Measurements from ENCODE around the gene SEL1L.
"Not testable (repeated sequence)": the region's sequence is repeated elsewhere in the genome, so short reads cannot be mapped to it uniquely, and the experiment has no call there.

SEL1L gene

DNA sequence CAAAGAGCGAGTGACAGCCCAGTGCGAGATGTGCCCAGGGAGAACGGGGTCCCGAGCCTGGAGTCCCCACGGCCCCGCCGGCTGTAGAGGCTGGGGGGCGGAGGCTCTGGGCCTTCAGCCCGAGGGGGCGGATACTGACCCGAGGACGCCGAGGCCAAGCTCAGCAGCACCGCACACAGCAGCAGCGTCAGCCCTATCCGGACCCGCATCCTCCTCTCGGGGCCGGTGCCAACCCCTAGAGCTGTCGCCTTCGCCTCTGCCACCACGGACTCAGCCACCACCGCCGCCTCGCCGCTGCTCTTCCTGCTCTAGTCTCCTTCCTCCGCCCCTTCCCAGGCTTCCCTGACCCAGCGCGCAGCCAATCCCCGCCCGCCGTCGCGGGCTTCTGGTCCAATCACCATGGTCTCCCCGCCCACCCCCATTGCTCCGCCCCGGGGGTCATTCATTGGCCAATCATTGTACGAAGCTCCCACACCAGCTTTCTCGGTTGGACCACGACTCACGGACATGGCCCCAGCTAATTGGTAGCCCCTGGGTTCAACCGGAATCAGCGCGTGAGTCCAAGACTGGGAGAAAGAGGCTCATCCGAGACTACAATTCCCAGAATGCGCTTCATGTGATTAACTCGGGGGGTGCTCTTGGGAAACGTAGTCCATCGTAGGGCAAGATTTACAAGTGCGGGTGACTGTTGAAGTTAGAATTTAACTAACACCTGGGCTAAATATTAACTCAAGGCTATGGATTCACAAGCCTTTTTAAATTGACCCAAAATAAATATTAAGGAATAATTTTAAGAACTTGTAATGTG lies at the start of gene SEL1L:
SEL1L (minus strand) TSS at position 318 of the 808 bp plus-strand sequence; CDS start at position 209, 109 bp downstream.
- DNase-seq = peak; percentile 100

DNA sequence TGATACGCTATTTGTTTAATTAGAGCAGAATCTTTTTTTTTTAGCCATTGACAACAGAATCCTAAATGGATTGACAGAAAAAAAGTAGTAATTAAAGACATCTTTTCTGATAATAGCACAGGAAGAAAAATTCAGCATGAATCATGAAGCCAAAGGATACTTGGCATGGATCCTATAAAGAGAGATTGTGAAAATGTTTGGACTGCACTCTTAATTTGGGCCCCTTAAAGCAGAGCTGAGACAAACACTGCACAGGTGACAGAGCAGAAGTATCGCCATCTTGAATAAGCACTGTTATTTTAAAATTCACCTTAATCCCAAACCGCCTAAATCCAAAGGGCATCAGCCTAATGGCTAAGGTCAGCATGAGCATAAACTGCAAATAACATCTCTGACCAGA lies 48.8 kb upstream of the SEL1L start:
- no peak for DNase-seq

DNA sequence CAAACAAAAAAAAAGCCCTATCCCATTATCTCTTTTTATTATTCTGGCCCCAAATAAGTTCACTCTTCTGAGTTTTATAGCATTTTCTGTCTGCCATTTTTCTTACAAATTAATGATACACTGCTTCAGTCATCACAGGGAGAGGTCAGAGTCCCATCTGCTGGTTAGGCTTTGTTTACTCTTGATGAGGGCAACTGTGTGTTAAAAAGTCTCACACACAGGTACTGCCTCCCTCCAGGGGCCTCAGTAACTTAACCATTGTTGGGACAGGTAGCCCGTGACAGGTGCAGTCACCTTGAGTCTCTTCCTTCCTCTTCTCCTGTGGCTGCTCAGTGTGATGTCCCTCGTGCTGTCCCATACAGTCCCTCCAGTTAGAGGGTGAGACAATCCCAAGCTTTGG lies 45.5 kb upstream of the SEL1L start:
- no peak for DNase-seq

DNA sequence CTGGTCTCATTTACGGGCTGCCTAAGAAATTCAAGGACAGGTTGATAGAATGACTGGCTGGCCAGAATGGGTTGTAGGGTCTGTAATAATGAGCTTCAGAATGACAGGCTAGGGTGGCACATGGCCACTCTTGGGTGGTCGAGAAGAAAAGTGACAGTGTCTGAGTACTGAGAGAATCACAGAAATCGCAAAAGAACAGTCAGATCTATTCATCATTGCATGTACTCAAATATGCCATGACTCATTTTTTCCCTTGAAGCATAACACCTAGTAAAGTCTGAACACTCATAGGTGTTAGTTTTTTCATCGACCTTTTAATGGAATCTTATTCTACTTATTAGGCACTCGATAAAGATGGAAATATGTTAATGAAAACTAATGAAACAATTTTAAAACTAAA lies 37.8 kb upstream of the SEL1L start:
- no peak for DNase-seq

DNA sequence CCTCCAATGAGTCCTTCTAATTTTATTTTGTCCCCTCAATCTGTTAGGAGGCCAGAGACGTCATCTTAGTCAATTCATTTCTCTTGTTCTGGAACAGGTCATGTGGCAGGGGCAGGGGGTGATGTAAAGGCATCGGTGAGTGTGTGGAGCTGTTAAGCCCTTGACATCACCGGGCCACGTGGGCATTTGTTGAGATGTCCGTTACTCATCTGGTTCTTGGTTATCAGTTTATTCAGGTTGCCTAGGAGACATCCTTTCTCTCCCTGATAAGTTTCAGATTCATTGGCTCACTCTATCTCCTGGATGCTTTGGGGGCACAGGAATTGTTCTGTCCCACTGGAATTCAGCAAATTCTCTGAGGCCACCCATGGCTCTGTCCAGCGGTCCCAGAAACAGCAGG lies 33.6 kb upstream of the SEL1L start:
- DNase-seq = no peak

DNA sequence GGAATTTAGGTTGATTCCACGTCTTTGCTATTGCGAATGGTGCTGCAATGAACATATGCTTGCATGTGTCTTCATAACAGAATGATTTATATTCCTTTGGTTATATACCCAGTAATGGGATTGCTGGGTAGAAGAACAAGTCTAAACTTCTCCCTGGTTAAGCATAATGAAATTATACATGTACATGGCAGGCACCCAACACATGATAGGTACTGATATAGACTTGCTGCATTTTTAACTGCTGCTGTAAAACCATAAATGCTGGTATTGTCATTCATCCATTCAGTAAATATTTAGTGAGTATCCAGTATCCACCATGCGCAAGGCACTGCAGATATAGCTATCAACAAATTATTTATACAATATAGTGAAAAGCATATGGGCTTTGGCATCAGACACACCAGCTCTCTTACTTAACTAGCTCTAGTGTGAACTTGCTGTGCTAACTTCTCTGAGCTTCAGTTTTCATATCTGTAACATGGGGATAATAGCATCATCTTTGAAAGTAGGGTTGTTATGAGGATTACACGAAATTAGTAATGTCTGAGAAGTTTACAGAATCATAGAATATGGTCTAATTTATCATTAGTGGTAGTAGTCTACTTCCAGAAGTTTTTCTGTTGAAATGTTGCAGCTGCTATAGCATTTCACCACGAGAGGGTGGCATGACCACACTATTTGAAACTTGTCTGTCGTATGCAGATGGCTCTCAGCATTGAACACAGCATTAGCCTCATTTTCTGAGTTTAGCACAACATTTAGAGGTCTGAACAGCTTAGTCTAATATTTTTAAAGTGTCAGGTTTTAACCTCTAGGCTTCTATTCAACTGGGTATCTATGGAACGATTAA lies 32.0 kb upstream of the SEL1L start:
- DNase-seq = no peak

DNA sequence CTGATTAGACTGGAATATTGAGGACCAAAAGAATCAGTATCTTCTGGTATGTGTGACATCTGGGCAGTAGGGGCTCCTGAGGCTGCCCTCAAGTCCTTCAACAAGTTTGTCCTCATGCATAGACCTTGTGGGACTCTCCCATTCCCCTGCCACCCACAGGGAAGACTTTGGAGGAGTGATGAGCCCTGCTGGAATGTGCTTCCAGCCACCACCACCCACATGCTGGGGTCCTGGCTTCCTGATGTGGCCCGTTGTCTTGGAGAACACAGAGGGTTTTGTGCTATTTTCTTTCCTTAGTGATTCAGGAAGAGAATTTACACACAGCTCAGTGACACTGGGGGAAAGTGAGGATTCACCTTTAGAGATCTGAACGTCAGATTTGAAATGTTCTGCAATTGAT lies 29.2 kb upstream of the SEL1L start:
- no peak for DNase-seq

DNA sequence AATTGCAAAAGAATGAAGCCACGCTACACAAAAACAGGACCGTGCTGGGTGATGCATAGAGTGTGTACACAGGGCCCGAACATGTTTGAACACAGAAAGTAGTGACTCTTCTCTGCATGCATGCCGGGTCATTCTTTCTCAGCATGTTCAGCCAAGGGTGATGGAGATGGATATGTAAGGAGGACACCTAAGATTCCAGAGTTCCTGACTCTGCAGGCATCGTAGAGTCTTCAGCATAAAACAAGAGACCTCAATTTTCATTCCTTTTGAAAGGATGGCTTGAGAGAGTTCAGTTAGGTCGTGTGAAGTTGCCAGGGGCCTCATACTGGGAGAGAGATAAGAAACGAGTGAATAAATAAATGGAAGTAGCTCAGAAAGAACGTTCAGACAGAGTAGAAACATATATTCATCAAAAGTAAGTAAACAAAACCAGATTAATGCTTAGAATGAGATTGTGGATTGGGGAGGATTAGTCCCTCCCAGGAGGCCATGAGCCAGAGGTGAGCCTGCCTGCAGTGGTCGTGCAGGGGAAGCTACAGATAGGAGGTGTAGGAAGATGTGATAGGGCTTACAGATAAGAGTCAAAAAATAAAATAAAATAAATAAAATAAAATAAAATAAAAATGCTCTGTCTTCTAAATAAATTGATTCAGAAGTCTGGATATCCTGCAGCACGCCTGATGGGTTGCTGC lies 27.6 kb upstream of the SEL1L start:
- no peak for DNase-seq

DNA sequence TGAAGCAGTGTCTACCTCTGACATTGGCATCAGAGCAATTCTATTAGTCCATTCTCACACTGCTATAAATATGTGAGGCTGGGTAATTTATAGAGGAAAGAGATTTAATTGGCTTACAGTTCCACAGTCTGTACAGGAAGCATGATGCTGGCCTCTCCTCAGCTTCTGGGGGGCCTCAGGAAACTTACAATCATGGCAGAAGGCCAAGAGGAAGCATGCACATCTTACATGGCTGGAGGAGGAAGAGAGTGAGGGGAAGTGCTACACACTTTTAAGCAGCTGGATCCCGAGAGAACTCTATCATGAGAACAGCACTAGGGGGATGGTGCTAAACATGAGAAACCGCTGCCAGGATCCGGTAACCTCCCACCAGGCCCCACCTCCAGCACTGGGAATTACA lies 25.7 kb upstream of the SEL1L start:
- DNase-seq = no peak

DNA sequence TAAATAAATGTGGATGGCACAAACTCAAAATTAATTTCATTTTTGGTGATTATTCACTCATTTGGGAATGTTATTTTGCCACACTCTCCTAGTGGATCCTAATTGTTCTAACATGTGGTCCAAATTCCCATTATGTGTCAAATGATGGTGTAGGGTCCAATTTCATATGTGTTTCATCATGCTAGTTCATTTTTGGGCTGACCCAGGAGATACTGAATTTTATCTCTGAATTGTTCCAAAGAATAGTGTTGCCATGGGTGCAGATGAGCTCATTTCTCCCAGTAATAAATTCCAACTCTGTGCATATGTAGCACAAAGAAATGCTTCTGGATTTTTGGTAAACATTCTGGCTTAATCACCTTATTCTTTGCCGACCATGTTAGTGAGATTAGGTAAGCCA lies 23.5 kb upstream of the SEL1L start:
- no peak for DNase-seq

DNA sequence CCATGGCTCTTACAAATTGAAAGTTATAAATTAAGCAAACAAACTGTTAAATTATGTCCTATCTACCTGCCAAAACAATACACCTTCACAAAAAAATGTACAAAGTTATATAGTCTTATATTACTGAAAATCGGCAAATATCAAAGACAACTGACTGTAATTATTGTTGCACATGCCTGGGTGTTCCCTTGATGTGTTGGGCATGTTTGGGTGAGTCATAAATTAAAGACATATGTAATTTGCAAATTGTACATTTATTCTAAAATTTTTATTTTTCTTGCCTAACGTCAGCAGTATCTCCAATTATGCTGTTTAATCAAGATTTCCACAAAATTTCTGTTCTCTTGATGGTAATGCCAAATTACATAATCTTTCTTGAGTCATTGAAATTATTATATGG lies 22.0 kb upstream of the SEL1L start:
- DNase-seq = no peak

DNA sequence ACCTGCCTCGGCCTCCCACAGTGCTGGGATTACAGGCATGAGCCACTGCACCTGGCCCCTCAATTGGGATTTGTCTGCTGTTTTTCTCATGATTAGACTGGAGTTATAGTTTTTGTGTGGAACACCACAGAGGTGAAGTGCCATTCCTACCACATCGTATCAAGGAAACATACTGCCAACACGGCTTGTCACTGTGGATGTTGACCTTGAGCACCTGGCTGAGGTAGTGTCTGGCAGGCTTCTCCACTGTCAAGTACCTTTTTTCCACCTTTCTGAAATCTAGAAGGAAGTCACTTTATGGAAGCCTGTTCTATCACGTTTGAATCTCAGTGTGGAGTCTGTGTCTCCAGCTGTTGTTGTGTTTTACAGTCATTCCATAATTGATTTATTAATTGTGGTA lies 21.4 kb upstream of the SEL1L start:
- DNase-seq = no peak

DNA sequence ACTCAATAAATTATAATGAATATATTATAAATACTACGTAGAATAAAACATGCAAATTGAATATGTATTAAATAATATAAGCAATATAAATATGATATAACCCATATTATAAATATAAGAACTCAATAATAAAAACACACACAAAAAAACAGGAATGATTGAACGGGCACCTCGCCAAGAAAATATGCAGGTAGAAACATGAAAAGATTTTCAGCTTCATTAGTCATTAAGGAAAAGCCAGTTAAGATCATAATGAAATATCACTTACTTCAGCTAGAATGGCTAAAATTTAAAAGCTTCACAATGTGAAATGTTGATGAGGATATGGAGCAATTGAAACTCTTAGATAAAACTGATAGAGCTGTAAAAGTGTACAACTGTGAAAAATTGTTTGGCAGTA lies 17.8 kb upstream of the SEL1L start:
- no peak for DNase-seq

DNA sequence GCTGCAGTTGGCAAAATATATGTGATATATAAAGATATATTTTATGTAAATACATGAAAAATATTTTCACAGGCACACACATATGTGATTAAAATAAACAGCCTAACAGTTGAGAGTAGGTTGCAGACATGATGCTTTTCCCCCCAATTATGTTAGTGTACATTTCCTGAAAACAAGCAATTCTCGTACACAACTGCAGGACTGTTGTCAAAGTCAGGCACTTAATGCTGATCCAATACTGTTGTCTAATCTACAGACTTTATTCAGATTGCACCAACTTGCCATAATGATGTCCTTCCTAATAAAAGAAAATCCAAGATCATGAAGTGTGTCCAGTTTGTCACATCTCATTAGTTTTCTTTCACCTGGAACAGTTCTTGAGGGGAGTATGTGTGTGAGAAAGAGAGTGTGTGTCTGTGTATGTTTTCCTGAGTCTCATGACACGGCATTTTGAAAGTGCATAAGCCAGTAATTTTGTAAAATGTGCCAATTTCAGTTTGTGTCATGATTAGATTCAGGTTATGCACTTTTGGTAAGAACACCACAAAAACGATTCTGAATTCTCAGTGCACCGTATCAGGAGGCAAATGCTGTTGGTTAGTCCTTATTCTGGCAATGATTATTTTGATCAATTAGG lies 16.5 kb upstream of the SEL1L start:
- DNase-seq = no peak

DNA sequence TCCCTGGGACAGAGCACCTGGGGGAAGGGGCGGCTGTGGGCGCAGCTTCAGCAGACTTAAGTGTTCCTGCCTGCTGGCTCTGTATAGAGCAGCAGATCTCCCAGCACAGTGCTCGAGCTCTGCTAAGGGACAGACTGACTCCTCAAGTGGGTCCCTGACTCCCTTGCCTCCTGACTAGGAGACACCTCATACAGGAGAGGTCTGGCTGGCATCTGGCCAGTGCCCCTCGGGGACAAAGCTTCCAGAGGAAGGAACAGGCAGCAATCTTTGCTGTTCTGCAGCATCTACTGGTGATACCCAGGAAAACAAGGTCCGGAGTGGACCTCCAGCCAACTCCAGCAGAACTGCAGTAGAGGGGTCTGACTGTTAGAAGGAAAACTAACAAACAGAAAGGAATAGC lies 7.6 kb upstream of the SEL1L start:
- not testable (repeated sequence) for DNase-seq

DNA sequence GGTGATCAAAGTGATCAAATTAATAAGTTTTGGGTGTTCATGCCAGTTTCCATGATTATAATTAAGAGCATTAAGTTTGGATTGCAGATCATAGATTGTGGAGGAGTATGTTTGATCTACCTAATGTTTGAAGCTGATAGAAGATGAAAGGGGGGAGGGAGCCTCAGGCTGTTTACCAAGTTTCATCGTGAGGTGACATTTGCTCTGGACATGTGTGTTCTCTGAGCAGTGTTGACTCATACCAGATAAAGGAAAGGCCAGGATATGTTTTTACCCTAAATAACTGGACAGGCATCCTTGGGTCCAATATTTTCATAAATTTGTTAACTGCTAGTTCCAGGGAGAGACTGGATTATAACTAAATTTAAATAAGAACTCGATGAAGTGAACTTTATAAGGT lies 3.5 kb upstream of the SEL1L start:
- no peak for DNase-seq

DNA sequence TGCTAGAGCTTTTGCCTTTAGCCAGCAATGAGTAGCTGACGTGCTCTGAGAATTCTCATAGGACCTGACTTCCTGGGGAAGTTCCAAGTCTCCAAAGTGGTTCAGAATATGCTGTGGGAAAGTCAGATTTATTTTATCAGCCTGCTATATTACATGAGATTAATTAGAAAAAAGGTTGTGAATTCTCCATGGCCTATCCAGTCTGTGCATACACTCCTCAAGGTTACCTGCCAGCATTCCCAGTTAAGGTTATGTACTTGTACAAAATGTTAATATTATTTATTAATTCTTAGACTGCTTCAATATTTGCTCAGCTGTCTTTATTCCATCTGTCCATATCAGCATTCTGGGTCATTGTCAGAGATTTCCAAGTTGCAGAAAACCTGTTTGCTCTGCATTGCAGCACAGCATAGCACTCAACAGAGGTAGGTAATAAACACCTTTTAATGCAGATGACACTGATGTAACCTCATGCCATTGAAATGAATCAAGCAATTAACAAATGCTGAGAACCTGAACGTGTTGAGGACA lies 2.7 kb upstream of the SEL1L start:
- DNase-seq = no peak

DNA sequence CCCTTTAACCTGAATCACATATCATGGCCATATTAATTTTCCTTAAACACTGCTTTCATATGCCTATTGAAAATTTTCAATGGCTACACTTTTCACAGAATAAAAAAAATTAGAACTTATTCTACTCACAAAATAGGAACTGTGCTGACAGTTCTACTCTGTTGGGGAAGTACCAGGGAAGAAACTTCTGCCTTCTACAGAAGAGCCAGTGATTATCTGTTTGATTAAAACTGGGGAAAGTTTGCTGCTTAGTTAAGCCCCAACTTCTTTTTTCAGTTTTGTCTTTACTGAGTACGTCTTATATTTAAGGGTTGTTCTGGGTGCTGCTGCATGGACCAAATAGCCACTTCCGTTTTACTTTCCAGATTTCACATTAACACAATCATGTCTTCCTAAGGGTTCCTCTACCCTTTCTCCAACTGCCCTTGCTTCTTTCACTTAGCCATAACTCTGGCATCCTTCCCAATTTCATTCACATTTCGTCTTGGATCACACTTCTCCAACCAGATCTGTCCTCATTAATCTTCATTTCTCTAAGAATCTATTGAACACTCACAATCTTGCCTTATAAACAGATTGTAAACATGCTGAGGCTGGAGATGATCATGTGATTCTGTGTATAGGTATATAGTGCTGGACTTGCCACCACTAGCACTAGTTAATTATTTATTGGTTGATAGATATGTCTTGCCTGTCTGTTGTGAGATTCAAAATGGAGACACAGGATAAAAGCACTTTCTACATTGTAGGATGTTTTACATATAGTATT lies 1.9 kb upstream of the SEL1L start:
- DNase-seq = no peak

DNA sequence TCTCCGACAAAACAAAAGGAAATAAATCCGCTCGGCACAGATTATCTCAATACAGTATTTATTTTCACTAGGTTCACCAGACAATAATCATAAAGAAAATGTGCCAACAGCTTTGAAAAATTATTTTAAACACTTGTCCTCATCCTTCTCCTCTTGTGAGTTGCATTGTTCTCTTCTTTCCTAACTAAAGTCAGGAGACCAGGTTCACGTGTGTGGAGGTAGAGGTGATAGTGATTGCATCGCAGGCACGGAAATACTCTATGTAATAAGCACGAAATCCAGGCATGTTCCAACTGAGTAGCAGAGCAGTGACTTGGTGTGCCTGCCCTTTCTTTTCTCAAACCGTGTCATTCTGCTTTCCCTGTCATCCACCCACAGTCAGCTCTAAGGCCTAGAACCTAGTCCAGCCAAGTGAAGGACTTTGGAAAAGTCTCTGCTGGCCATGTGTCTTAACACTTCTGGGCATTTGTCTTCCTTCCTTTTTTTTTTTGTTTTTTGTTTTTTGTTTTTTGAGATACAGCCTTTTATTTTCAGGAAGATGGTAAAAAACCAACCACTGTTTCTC lies 939 bp upstream of the SEL1L start:
- no peak for DNase-seq

DNA sequence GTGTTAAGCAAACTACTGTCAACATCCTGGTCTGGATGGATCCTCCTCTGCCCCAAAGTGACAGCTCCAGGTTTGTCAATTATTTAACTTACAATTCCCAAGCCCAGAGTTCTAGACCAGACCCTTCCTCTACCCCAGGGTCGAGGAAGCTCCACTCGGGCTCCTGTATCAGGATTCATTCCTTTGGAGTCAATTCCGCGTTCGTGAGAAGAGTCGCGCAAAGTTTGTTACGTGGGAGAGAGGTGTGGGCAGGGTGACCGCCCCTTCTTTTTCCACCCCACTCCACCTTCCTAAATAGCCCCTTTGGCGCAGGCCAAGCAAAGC lies 479 bp downstream of the SEL1L start:
- DNase-seq = no peak

DNA sequence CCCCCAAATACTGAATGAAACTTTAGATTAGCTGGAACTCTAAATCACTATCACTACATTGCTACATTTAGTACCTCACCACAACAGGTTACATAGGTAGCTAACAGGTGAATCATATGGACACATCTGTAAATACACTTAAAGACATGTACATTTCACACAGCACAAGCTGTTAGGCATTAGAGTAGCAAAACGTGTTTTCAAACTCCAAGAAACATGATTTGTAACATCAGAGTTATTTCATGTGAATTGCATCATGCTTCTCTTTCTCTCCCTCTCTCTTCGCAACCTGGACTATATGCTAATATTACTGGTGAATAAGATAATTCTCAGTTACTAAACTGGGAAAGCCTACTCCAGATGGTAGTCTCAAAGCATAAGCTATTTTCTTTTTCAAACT lies 4.3 kb downstream of the SEL1L start:
- no peak for DNase-seq

DNA sequence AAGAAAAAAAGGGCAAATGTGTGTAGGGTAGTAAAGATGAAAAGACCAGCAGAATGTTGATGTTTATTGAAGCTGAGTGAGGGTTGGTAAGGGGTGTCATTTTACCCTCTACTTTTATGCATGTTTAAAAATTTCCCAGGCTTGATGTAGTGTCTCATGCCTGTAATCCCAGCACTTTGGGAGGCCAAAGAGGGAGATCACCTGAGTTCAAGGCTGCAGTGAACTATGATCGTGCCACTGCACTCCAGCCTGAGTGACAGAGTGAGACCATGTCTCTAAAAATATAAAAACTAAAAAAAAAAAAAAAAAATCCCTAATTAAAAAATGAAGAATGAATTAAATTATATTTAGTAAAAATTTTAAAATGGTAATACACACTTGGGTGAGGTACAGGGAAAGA lies 8.5 kb downstream of the SEL1L start:
- no peak for DNase-seq
